CD4-positive, alpha-beta T cell (primary cell): ENCODE data around the gene RETSAT. TPM values are rescaled to one million over a fixed set of nuclear protein-coding genes. Genes with fewer than 3 reads are reported as not detected.
A peak's percentile ranks its signal among the peaks of the same experiment; 100 is the strongest.

Experiments used
- ATAC-seq: fragments of 200-7000 bp; cut with Tn5 transposase; one replicate; pipeline ENCODE4 v1.10.0; 2022; ENCODE audit warnings: mild to moderate bottlenecking; ENCODE audit not compliant: poor library complexity
- CTCF ChIA-PET: fragments of 350-600 bp; sonication (Branson Sonifier 250); formaldehyde crosslinking; loops from one replicate; lab custom pipeline; 2021; ENCODE audit warnings: antibody characterized with exemption, inconsistent platforms; lab: Charles Lee
- POLR2A ChIA-PET: fragments of 350-600 bp; sonication (Branson Sonifier 250); formaldehyde crosslinking; loops from one replicate; lab custom pipeline; 2021; ENCODE audit warnings: antibody characterized with exemption, inconsistent platforms; lab: Charles Lee
- DNase-seq, 14 experiments: peaks; one replicate each; pipeline ENCODE4 v3.0.0-alpha.2; 2013 to 2020; ENCODE audit warnings: mixed read lengths in 2 of 14
- H3K27ac ChIP-seq, 2 donors: one replicate each; pipeline versions ENCODE4 v1.5.1 to v1.7.0; 2013; ENCODE audit warnings: low read length in 2 of 2, low read depth in 1 of 2, mild to moderate bottlenecking in 1 of 2
- H3K27me3 ChIP-seq, 2 experiments: 1 replicate in 1 of 2; 2 replicates in 1 of 2; pipeline versions ENCODE4 v1.6.1 to v1.7.0; 2013; ENCODE audit warnings: low read length in 2 of 2, control low read depth in 1 of 2, mild to moderate bottlenecking in 1 of 2, moderate library complexity in 1 of 2; ENCODE audit not compliant: insufficient read depth in 2 of 2, control insufficient read depth in 1 of 2
- H3K36me3 ChIP-seq: one replicate; pipeline ENCODE4 v1.6.1; 2013; ENCODE audit warnings: low read length, control low read depth; ENCODE audit not compliant: insufficient read depth
- H3K4me1 ChIP-seq: one replicate; pipeline ENCODE4 v1.6.1; 2013; ENCODE audit warnings: low read length, control low read depth; ENCODE audit not compliant: insufficient read depth
- H3K4me3 ChIP-seq: one replicate; pipeline ENCODE4 v1.5.1; 2013; ENCODE audit warnings: mild to moderate bottlenecking, low read length, moderate library complexity
- H3K9me3 ChIP-seq, 2 experiments: 1 replicate in 1 of 2; 2 replicates in 1 of 2; pipeline versions ENCODE4 v1.6.1 to v1.7.0; 2013; ENCODE audit warnings: low read length in 2 of 2, mild to moderate bottlenecking in 2 of 2, control low read depth in 1 of 2, moderate library complexity in 1 of 2; ENCODE audit not compliant: control insufficient read depth in 1 of 2, insufficient read depth in 1 of 2
- H3K27ac Mint-ChIP-seq: one replicate; pipeline ENCODE4 v1.8.0; 2020; ENCODE audit warnings: mixed read lengths
- H3K27me3 Mint-ChIP-seq: one replicate; pipeline ENCODE4 v1.8.0; 2021; ENCODE audit warnings: mixed read lengths
- H3K36me3 Mint-ChIP-seq: one replicate; pipeline ENCODE4 v1.8.0; 2021; ENCODE audit warnings: low read depth, mixed read lengths
- H3K4me1 Mint-ChIP-seq: one replicate; pipeline ENCODE4 v1.8.0; 2021; ENCODE audit warnings: low read depth, mixed read lengths
- H3K4me3 Mint-ChIP-seq: one replicate; pipeline ENCODE4 v1.8.0; 2020; ENCODE audit warnings: mild to moderate bottlenecking, mixed read lengths
- H3K9me3 Mint-ChIP-seq: one replicate; pipeline ENCODE4 v1.8.0; 2020; ENCODE audit warnings: mixed read lengths
- CTCF ChIP-seq: fragments of 200-600 bp; IDR thresholded peaks from one replicate; pipeline ENCODE4 v1.8.0; 2022; ENCODE audit warnings: antibody characterized with exemption, mild to moderate bottlenecking
- intact Hi-C, 2 experiments: fragments of 100-400 bp; cut with DNase I in 1 of 2; cut with micrococcal nuclease in 1 of 2; formaldehyde crosslinking; loops; one replicate each; pipeline versions ENCODE4 v1.15.1 to v1.9.0; 2023 to 2025; cut with DNase I, micrococcal nuclease
- total RNA-seq, 174 experiments: library from RNA in 2 of 174; stranded (reverse) in 2 of 174; gene quantifications; one replicate each; pipeline ENCODE4 v1.2.3 and lab custom pipeline; 2021 to 2026

RETSAT gene
- total RNA-seq, 2 experiments from 2014 or later = 19.2 to 22.2 TPM

DNA sequence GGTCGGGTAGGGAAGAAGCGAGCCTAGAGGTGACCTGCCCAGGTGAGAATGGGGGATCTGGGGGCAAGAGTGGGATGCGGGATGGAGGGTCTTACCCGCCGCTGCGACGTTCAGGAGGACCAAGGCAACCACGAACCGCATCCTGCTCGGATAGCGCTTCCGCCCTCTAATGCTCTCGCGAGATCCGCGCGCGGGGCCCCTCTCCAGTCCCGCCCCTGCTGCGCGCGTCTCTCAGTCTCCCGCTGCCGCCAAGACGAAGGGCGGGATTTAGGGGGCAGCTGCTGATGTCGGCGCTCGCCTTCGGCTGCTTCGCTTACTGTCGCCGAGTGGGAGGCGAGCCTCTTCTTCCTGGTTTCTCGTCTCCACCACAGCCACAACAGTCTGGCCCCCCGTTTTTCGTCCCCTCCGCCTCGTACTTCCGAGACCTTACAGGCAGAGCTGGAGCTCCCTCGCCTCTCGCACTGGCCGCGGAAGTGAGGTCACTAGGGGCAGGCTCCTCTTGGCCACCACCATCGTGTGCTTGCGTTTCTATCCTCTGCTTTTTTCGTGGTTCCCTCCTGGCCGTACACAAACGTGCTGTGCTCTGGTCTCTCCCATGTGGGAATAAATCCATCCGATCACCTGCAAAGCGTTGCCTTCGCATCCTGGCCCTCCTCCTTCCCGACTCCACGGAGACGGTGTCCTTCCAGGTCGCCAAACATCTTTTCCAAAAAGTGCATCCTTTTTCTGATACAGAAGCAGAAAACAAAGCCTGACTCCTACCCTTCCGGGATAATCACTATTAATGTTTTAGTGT is 26.3 kb downstream of the RETSAT start, which contains the start of gene TGOLN2:
TSS of gene TGOLN2 (minus strand) at position 168 of the 796 bp plus-strand sequence. CDS start at position 141, 27 bp downstream.
- CTCF ChIA-PET = interaction anchor here (0.8 to 1.4 kb wide), 2 partner anchors 18 to 26 kb away, joined by 3 to 4 read pairs; partner anchors contain the start of genes ELMOD3 and RETSAT
- Mint-ChIP-seq H3K27ac (peak within 1 kb of the TSS; percentile 97), H3K4me1 (peaks cover 54% of the 10 kb centered on the region), H3K27me3 (no peaks in the 10 kb centered on the region), H3K36me3 (peaks cover 57% of the 10 kb centered on the region), H3K4me3 (peak within 1 kb of the TSS; percentile 96), H3K9me3 (no peaks in the 10 kb centered on the region)
- Histone ChIP-seq H3K9me3 (no peaks in the 10 kb centered on the region), H3K4me1 (peaks cover 35% of the 10 kb centered on the region), H3K27ac (peak within 1 kb of the TSS; percentile 95 to 97), H3K4me3 (peak within 1 kb of the TSS; percentile 89), H3K27me3 (no peaks in the 10 kb centered on the region), H3K36me3 (peaks cover 31% of the 10 kb centered on the region)
- POLR2A ChIA-PET = interaction anchor here (0.7 to 4.7 kb wide), 41 partner anchors 9 to 1295 kb away, joined by 3 to 216 read pairs (median 6); partner anchors contain the start of genes C2orf68, ELMOD3, GGCX and IMMT
- ATAC-seq (peak; percentile 84), DNase-seq (peak; percentile 88 to 96 (median 94))
- intact Hi-C loops = loop anchor here (1.0 to 5.0 kb wide), 4 partner anchors 26 to 224 kb away; partner anchors contain the start of genes ELMOD3 (in 2 of the 2), RETSAT (in 2 of the 2), MAT2A (in 1 of the 2) and SH2D6 (in 1 of the 2)
- TF ChIP-seq CTCF = no peak

GRCh38 chr2:85327160-85327821 is 27.0 kb downstream of the RETSAT start:
- intact Hi-C loops = loop anchor here (2.0 to 5.0 kb wide), 3 partner anchors 92 to 225 kb away; partner anchors contain the start of genes MAT2A (in 1 of the 2) and SH2D6 (in 1 of the 2)
- peaks cover 61% of the 10 kb centered on the region for H3K4me1 Mint-ChIP-seq

More at GRCh38 chr2:85327160-85327821, 27.0 kb downstream of the RETSAT start:
- Histone ChIP-seq H3K4me3 (peak overlapping the region; percentile 89), H3K27ac (peak overlapping the region; percentile 95 to 97), H3K4me1 (peaks cover 41% of the 10 kb centered on the region), H3K36me3 (peaks cover 38% of the 10 kb centered on the region), H3K27me3 (no peaks in the 10 kb centered on the region), H3K9me3 (no peaks in the 10 kb centered on the region)
- POLR2A ChIA-PET = interaction anchor here (0.6 to 4.7 kb wide), 47 partner anchors 9 to 1428 kb away, joined by 3 to 216 read pairs (median 5); partner anchors contain the start of genes C2orf68, CHMP3, ELMOD3 and GGCX
- CTCF ChIA-PET = interaction anchor here (1.0 to 1.4 kb wide), 2 partner anchors 17 to 27 kb away, joined by 3 to 4 read pairs; partner anchors contain the start of genes ELMOD3 and RETSAT
- DNase-seq (peak; percentile 44 to 77 (median 56)), ATAC-seq (peak; percentile 30)
- Mint-ChIP-seq H3K27me3 (no peaks in the 10 kb centered on the region), H3K4me3 (peak overlapping the region; percentile 96), H3K9me3 (no peaks in the 10 kb centered on the region), H3K36me3 (peaks cover 64% of the 10 kb centered on the region), H3K27ac (peak overlapping the region; percentile 97)
- TF ChIP-seq CTCF = no peak
